Myocyte (in vitro differentiated cells): ENCODE results near the gene CHST12. TPM values are rescaled to one million over a fixed set of nuclear protein-coding genes. Genes with fewer than 3 reads are reported as not detected.
"Not testable (repeated sequence)": the region's sequence is repeated elsewhere in the genome, so short reads cannot be mapped to it uniquely, and the experiment has no call there.

Experiments
- DNase-seq: peaks from one replicate; pipeline ENCODE4 v3.0.0-alpha.2; 2012; ENCODE audit warnings: low read depth
- total RNA-seq: library from RNA; depleted of rRNA; stranded (reverse); fragments of >200 nt; gene quantifications from 2 replicates; pipeline ENCODE4 v1.2.3, GENCODE V29; 2014

CHST12 gene
- total RNA-seq, 1 donor from 2014 or later, result 6.8 TPM

DNA sequence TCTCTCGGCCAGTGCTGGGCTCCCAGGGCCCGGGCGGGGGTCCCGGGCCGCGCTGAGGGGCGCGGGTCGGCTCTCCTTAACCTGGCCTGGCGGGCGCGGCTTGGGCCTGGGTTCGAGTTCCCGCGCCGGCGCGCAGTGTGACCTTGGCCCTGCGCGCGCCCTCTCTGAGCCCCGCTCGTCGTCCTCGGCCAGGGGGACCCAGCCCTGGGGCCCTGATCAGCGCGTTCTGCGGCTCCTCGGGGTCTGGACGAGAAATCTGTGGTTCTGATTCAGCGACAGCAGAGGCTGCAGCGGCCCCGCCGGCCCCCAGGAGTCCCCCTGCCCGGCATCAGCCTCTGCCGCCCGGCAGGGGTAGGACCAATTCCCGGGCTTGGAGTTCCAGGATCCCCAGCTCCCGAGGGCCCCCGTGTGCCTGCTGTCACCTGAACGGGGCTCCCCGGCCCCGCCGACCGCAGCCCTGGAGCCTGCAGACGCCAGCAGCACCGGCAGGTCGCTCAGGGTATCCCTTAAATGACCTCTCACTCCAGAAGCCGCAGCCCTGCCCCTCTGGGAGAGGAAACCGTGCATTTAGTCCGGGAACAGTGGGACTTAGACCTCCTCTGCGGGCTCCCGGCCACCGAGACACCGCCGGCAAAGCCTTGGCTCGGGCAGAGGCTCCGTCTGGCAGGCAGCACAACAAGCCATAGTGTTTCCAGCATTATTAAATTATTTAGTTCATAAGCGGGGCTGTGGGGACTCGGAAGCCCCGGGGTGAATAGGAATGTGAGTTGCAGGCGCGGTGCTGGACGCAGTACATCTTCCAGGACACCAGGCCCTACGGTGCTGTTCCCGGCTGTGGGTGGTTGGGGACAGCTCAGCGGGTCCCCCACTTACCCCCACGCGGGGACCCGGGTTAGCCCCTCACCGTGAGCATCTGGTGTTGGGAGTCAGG is 572 bp downstream of the CHST12 start:
- DNase-seq, result peak; percentile 67

GRCh38 chr7:2404714-2405119 is 1.3 kb downstream of the CHST12 start:
- DNase-seq, result no peak

DNA sequence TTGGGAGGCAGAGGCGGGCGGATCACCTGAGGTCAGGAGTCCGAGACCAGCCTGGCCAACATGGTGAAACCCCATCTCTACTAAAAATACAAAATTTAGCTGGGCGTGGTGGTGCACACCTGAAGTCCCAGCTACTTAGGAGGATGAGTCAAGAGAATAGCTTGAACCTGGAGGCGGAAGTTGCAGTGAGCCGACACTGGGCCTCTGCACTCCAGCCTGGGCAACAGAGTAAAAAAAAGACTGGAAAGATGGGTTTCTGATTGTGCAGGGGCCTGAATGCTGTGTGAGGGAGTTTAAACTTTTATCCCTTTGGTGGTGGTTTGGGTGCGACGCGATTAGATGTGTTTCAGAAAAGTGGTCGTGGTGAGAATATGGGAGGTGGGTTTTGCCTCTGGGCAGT is 1.8 kb downstream of the CHST12 start:
- no peak for DNase-seq

DNA sequence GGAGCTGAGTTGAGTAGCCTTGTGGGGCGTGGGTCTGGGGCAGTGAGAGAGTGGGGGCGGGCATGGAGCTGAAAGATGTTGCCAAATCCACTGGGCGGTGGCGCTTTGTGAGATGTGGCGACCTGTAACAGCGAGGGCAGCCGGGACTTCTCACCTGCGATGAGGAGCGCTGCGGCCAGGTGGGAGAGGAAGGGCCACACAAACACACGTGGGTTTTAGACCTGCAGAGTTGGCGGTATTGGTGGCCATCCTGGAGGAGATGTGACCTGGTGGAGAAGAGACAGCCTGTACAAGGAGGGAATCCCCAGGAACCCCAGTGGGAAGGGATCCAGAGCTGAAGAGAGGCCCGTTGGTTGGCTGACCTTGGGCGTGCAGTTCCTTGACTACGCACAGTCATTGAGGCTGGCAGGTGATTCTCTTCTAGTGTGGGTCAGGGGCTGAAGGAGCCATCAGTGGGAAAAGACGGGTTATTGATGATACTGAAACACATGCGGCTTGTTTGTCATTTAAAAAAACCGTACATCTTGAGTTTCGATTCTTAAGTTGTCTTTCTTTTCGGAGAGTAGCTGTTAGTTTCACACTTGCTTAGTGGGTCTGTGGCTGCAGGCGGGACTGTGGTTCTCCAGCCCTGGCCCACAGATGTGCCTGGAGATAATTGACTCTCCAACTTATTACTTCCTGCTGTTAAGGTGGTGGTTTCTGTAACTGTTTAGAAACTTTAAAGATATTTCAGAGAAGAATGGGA is 2.4 kb downstream of the CHST12 start:
- DNase-seq, result no peak

GRCh38 chr7:2409745-2410414 is 6.5 kb downstream of the CHST12 start:
- DNase-seq, result no peak

GRCh38 chr7:2411049-2411448 is 7.6 kb downstream of the CHST12 start:
- DNase-seq, result no peak

GRCh38 chr7:2411815-2412586 is 8.6 kb downstream of the CHST12 start:
- DNase-seq, result no peak

- no peak for DNase-seq
Measured at GRCh38 chr7:2412587-2413201, 9.3 kb downstream of the CHST12 start.

GRCh38 chr7:2416063-2416462 is 12.7 kb downstream of the CHST12 start:
- no peak for DNase-seq

DNA sequence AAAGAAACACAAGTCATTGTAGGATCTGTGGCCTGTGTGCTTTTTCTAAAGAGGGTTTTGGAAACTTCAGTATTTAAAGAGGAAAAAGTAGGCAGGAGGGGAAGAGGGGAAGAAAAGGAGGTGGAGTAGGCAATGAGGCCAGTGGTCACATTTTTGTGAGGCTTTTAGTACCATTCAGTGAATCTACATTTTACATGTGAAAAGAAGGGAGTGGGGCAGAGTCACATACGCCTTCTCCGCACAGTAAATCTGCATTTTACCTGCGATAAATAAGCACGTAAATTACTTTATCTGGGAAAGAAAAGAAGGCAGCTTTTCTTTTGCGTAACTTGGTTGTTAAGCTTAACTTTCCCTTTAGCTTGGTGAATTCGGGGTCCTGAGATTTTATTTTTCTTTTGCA is 13.2 kb downstream of the CHST12 start:
- DNase-seq, result no peak

DNA sequence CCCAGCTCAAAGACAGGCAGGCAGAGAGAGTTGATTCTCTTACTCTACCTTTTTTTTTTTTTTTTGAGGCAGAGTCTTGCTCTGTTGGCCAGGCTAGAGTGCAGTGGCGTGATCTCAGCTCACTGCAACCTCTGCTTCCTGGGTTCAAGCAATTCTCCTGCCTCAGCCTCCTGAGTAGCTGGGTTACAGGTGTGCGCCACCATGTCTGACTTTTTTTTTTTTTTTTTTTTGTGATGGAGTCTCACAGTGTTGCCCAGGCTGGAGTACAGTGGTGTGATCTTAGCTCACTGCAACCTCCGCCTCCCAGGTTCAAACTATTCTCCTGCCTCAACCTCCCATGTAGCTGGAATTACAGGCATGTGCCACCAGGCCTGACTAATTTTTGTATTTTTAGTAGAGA is 13.8 kb downstream of the CHST12 start:
- DNase-seq, result not testable (repeated sequence)

GRCh38 chr7:2417981-2418481 is 14.6 kb downstream of the CHST12 start:
- DNase-seq, result peak; percentile 93

GRCh38 chr7:2420216-2420933 is 17.0 kb downstream of the CHST12 start:
- DNase-seq, result no peak

- DNase-seq, result no peak
Measured at GRCh38 chr7:2421943-2422310, 18.5 kb downstream of the CHST12 start.

DNA sequence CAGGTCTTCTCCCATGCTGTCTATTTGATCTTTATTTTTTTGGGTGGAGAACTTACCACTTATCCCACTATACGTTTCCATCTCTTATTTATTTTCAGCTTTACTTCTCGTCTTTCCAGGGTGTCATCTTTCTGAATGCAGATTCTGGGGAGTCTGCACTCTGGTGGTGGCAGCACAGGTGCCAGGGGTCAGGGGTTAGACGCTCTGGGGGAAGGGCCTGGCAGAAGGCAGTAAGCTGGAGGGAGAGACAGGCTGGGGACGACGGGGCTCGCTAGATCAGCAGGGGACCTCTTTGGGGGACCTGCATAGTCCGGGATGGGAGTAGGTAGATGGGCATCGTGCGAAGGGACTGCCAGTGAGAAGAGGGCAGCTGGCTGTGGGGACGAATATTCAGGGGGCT is 22.3 kb downstream of the CHST12 start:
- no peak for DNase-seq

- no peak for DNase-seq
Measured at GRCh38 chr7:2431260-2431867, 28.0 kb downstream of the CHST12 start.

DNA sequence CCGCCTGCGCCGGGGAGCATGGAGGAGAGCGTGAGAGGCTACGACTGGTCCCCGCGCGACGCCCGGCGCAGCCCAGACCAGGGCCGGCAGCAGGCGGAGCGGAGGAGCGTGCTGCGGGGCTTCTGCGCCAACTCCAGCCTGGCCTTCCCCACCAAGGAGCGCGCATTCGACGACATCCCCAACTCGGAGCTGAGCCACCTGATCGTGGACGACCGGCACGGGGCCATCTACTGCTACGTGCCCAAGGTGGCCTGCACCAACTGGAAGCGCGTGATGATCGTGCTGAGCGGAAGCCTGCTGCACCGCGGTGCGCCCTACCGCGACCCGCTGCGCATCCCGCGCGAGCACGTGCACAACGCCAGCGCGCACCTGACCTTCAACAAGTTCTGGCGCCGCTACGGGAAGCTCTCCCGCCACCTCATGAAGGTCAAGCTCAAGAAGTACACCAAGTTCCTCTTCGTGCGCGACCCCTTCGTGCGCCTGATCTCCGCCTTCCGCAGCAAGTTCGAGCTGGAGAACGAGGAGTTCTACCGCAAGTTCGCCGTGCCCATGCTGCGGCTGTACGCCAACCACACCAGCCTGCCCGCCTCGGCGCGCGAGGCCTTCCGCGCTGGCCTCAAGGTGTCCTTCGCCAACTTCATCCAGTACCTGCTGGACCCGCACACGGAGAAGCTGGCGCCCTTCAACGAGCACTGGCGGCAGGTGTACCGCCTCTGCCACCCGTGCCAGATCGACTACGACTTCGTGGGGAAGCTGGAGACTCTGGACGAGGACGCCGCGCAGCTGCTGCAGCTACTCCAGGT is 29.7 kb downstream of the CHST12 start:
- no peak for DNase-seq

DNA sequence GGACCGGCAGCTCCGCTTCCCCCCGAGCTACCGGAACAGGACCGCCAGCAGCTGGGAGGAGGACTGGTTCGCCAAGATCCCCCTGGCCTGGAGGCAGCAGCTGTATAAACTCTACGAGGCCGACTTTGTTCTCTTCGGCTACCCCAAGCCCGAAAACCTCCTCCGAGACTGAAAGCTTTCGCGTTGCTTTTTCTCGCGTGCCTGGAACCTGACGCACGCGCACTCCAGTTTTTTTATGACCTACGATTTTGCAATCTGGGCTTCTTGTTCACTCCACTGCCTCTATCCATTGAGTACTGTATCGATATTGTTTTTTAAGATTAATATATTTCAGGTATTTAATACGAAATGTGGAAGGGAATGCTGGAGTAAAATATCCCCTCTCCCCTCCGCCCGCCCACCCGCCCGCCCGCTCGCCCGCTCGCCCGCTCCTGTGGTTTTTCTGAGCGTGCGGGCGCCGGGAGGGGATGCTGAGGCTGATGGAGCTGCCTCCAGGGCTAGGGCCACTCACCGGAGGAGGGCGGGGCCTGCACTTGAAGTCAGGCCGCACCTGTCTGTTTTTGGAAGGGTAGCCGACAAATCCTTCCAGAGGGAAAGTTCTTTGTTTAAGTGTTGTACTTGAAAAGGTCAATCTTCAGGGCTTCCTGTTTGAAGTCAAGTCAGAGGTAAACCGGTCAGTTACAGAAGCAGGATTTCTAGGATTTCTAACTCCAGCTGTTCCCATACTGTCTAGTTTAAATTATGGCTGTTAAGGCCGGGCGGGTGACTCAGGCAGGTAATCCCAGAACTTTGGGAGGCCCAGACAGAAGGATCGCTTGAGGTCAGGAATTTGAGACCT is 30.5 kb downstream of the CHST12 start:
- no peak for DNase-seq
